ENCODE data around the gene CDC42EP2.
A peak's percentile ranks its signal among the peaks of the same experiment; 100 is the strongest.

Gene CDC42EP2

DNA sequence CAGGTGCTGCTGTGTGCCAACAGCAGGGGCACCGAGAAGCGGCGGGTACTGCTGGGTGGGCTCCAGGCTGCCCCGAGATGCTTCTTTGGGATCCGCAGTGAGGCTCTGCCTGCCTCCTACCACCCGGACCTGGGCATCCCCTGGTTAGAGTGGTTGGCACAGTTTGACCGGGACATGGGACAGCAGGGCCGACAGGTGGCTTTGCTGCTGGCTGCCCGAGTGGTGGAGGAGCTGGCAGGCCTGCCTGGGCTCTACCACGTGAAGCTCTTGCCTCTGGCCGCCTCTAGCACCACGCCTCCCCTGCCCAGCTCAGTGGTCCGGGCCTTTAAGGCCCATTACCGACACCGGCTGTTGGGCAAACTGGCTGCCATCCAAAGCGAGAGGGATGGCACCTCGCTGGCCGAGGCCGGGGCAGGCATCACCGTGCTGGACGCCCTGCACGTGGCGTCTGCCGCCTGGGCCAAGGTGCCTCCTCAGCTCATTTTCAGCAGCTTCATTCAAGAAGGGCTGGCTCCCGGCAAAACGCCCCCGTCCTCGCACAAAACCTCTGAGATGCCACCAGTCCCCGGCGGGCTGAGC is 41.8 kb downstream of the CDC42EP2 start:
- no peak overlapping the region for H3K4me3 ChIP-seq (ENCODE audit: low read depth, low read length)
- POLR2A ChIA-PET = interaction anchor here (0.6 to 1.3 kb wide), 4 partner anchors 66 to 143 kb away, joined by 3 read pairs; partner anchors contain the start of gene NEAT1
- TF ChIP-seq CTCF (IDR thresholded peaks at IDR 0.05; ENCODE audit: insufficient read depth, low read length, missing control alignments) = no peak
- CTCF ChIA-PET = interaction anchor here (0.7 to 2.1 kb wide), 13 partner anchors 9 to 184 kb away, joined by 3 to 7 read pairs (median 3); partner anchors contain the start of gene CAPN1
- no peak for DNase-seq (ENCODE audit: low read depth, low spot score)

- no peak for TF ChIP-seq CTCF (IDR thresholded peaks at IDR 0.05; ENCODE audit: insufficient read depth, low read length, missing control alignments)
- H3K4me3 ChIP-seq (ENCODE audit: low read depth, low read length) = no peak overlapping the region
- DNase-seq (ENCODE audit: low read depth, low spot score) = no peak
- CTCF ChIA-PET = interaction anchor here (1.4 to 1.5 kb wide), 3 partner anchors 16 to 152 kb away, joined by 3 to 7 read pairs (median 5); no protein-coding TSS in a partner anchor
- POLR2A ChIA-PET = interaction anchor here (1.2 kb wide), 2 partner anchors 65 to 140 kb away, joined by 3 read pairs; no protein-coding TSS in a partner anchor
Measured at GRCh38 chr11:65357856-65358356, 43.2 kb downstream of the CDC42EP2 start.

- no peak overlapping the region for H3K4me3 ChIP-seq (ENCODE audit: low read depth, low read length)
- no peak for DNase-seq (ENCODE audit: low read depth, low spot score)
- TF ChIP-seq CTCF (IDR thresholded peaks at IDR 0.05; ENCODE audit: insufficient read depth, low read length, missing control alignments) = no peak
- ChIA-PET CTCF (interaction anchor here (0.8 to 2.9 kb wide), 4 partner anchors 8 to 148 kb away, joined by 3 to 15 read pairs (median 6); no protein-coding TSS in a partner anchor), POLR2A (interaction anchor here (0.6 to 0.7 kb wide), 2 partner anchors 9 to 146 kb away, joined by 3 read pairs; no protein-coding TSS in a partner anchor)
Measured at GRCh38 chr11:65362320-65362931, 47.8 kb downstream of the CDC42EP2 start.

DNA sequence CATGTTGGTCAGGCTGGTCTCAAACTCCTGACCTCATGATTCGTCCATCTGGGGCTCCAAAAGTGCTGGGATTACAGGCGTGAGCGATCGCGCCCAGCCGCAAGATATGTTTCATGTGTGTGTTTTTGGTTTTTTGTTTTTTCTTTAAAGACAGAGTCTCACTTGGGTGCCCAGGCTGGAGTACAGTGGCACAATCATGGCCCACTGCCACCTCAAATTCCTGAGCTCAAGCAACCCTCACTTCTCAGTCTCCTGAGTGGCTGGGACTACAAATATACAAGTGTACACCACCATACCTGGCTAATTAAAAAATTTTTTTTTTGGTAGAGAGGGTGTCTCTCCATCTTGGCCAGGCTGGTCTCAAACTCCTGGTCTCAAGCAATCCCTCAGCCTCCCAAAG is 48.3 kb downstream of the CDC42EP2 start:
- POLR2A ChIA-PET = interaction anchor here (0.6 to 0.7 kb wide), 2 partner anchors 8 to 145 kb away, joined by 3 read pairs; no protein-coding TSS in a partner anchor
- no peak for TF ChIP-seq CTCF (IDR thresholded peaks at IDR 0.05; ENCODE audit: insufficient read depth, low read length, missing control alignments)
- H3K4me3 ChIP-seq (ENCODE audit: low read depth, low read length) = no peak overlapping the region
- CTCF ChIA-PET = interaction anchor here (1.3 to 1.7 kb wide), 4 partner anchors 9 to 148 kb away, joined by 4 to 7 read pairs (median 4); no protein-coding TSS in a partner anchor
- DNase-seq (ENCODE audit: low read depth, low spot score) = no peak

DNA sequence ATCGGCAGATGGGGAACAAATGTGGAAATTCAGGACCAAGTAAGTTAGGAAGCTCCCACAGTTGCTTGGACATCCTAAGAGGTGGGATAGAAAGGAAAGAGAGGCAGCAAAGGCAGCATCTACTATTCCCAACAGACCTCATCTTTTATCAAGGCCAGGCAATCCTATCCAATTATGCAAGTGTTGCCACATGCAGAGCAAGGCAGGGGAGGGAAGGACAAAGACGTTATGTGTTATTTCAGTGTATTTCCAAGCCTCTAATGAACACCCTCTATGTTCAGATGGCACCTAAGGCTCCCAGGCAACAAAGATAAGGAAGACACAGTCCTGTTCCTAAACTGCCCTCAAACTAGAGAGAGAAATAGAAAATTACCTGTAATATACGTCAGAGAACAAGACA is 49.1 kb downstream of the CDC42EP2 start:
- no peak for TF ChIP-seq CTCF (IDR thresholded peaks at IDR 0.05; ENCODE audit: insufficient read depth, low read length, missing control alignments)
- ChIA-PET CTCF (interaction anchor here (1.3 to 1.7 kb wide), 3 partner anchors 10 to 147 kb away, joined by 4 to 7 read pairs (median 4); no protein-coding TSS in a partner anchor), POLR2A (interaction anchor here (0.5 to 0.6 kb wide), 2 partner anchors 45 to 101 kb away, joined by 3 read pairs; no protein-coding TSS in a partner anchor)
- DNase-seq (ENCODE audit: low read depth, low spot score) = no peak
- H3K4me3 ChIP-seq (ENCODE audit: low read depth, low read length) = no peak overlapping the region

- ChIA-PET POLR2A (no interaction called here), CTCF (interaction anchor here (1.0 to 5.4 kb wide), 5 partner anchors 10 to 143 kb away, joined by 4 to 37 read pairs (median 7); partner anchors contain the start of gene SLC25A45)
- no peak overlapping the region for H3K4me3 ChIP-seq (ENCODE audit: low read depth, low read length)
- peak; percentile 67 for TF ChIP-seq CTCF (IDR thresholded peaks at IDR 0.05; ENCODE audit: insufficient read depth, low read length, missing control alignments)
- DNase-seq (ENCODE audit: low read depth, low spot score) = no peak
Measured at GRCh38 chr11:65366340-65366773, 51.7 kb downstream of the CDC42EP2 start.
